Cardiac muscle cell (in vitro differentiated cells and primary cell): Measurements from ENCODE around the gene DDX54. TPM values are rescaled to one million over a fixed set of nuclear protein-coding genes. Genes with fewer than 3 reads are reported as not detected.
A peak's percentile ranks its signal among the peaks of the same experiment; 100 is the strongest.
"Not testable (repeated sequence)": the region's sequence is repeated elsewhere in the genome, so short reads cannot be mapped to it uniquely, and the experiment has no call there.

ENCODE experiments used
- DNase-seq, 2 donors: peaks; one replicate each; pipeline versions ENCODE4 v3.0.0 to v3.0.0-alpha.2; 2010 to 2017; ENCODE audit warnings: low read depth in 1 of 2, low spot score in 1 of 2
- H3K27ac ChIP-seq: fragments of 200-600 bp; sonication (generic); 2 replicates; pipeline ENCODE4 v1.5.1; 2016
- H3K27me3 ChIP-seq: fragments of 200-600 bp; sonication (generic); 2 replicates; pipeline ENCODE4 v1.6.0; 2016; ENCODE audit warnings: control low read depth
- H3K36me3 ChIP-seq: fragments of 200-600 bp; sonication (generic); 2 replicates; pipeline ENCODE4 v1.5.1; 2016; ENCODE audit warnings: control low read depth
- H3K4me1 ChIP-seq: fragments of 200-600 bp; sonication (generic); 2 replicates; pipeline ENCODE4 v1.8.1; 2017; ENCODE audit warnings: low read depth, mild to moderate bottlenecking, mixed run types
- H3K4me3 ChIP-seq: fragments of 200-600 bp; sonication (generic); 2 replicates; pipeline ENCODE4 v1.5.1; 2016; ENCODE audit warnings: mild to moderate bottlenecking
- H3K9me3 ChIP-seq: fragments of 200-600 bp; sonication (generic); 2 replicates; pipeline ENCODE4 v1.5.1; 2017; ENCODE audit warnings: low read depth, mild to moderate bottlenecking, control low read depth
- polyA plus RNA-seq: library from polyadenylated mRNA; unstranded; fragments of >200 nt; fragmentation: Nextera tagmentation; extraction: Ambion mirVana; gene quantifications from 2 replicates; pipeline ENCODE4 v1.2.1, GENCODE V29; 2016
- total RNA-seq: library from RNA; depleted of rRNA; stranded (reverse); fragments of >200 nt; gene quantifications from 2 replicates; pipeline ENCODE4 v1.2.3, GENCODE V29; 2016
- TF ChIP-seq, protein P1 (sequence below): IDR thresholded peaks from 2 replicates; pipeline ENCODE4 v1.5.1; 2012; ENCODE audit warnings: low read depth, mild to moderate bottlenecking, low read length

DDX54 gene
- total and polyA plus RNA-seq, 2 experiments from 2014 or later = 49.2 to 148 TPM

DNA sequence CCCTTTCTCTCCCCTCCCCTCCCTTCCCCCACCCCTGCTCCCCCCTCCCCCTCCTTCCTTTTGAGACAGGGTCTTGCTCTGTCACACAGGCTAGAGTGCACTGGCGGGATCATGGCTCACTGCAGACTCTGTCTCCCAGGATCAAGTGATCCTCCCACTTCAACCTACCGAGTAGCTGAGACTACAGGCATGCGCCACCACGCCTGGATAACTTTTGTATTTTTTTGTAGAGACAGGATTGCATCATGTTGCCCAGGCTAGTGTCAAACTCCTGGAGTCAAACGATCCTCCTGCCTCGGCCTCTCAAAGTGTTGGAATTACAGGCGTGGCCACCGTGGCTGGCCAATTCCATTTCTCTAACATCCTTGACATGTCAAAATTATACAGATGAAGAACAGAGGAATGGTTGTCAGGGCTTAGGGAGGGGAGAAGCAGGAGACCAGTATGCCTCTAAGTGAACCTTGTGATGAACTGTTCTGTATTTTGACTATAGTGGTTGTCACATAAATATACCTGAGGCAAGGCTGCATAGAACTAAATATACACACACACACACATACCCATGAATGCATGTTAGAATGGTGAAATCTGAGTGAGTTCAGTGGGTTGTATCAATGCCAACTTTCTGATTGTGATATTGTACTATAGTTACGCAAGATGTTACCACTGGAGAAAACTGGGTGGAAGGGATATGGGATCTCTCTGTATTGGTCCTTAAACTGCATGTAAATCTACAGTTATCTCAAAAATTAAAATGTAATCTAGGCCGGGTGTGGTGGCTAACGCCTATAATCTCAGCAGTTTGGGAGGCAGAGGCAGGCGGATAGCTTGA, 39.3 kb downstream of the DDX54 start:
- DNase-seq = peak in 1 of 2 donors; percentile 80
- H3K36me3 ChIP-seq = no peaks in the 10 kb centered on the region
- H3K4me3 ChIP-seq = no peak overlapping the region
- no peaks in the 10 kb centered on the region for H3K4me1 ChIP-seq
- H3K9me3 ChIP-seq = no peaks in the 10 kb centered on the region
- peaks cover under 1% of the 10 kb centered on the region for H3K27me3 ChIP-seq
- TF ChIP-seq, protein P1, sequence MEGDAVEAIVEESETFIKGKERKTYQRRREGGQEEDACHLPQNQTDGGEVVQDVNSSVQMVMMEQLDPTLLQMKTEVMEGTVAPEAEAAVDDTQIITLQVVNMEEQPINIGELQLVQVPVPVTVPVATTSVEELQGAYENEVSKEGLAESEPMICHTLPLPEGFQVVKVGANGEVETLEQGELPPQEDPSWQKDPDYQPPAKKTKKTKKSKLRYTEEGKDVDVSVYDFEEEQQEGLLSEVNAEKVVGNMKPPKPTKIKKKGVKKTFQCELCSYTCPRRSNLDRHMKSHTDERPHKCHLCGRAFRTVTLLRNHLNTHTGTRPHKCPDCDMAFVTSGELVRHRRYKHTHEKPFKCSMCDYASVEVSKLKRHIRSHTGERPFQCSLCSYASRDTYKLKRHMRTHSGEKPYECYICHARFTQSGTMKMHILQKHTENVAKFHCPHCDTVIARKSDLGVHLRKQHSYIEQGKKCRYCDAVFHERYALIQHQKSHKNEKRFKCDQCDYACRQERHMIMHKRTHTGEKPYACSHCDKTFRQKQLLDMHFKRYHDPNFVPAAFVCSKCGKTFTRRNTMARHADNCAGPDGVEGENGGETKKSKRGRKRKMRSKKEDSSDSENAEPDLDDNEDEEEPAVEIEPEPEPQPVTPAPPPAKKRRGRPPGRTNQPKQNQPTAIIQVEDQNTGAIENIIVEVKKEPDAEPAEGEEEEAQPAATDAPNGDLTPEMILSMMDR = no peak
- no peak overlapping the region for H3K27ac ChIP-seq

DNA sequence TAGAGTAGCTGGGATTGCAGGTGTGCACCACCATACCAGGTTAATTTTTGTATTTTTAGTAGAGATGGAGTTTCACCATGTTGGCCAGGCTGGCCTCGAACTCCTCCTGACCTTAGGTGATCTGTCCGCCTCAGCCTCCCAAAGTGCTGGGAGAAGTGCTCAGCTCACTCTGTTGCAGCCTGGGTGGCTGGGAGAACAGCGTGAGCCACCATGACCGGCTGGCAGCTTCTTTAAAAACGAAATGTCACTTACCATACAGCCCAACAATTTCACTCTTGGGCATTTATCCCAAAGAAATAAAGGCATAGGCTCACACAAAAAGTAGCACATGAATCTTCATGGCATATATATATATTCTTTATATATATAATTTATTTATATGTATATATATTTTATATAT, 40.5 kb downstream of the DDX54 start:
- Histone ChIP-seq H3K9me3 (no peaks in the 10 kb centered on the region), H3K36me3 (no peaks in the 10 kb centered on the region), H3K4me1 (no peaks in the 10 kb centered on the region), H3K4me3 (no peak overlapping the region), H3K27me3 (no peaks in the 10 kb centered on the region), H3K27ac (no peak overlapping the region)
- TF ChIP-seq, protein P1 = no peak
- DNase-seq = no peak

DNA sequence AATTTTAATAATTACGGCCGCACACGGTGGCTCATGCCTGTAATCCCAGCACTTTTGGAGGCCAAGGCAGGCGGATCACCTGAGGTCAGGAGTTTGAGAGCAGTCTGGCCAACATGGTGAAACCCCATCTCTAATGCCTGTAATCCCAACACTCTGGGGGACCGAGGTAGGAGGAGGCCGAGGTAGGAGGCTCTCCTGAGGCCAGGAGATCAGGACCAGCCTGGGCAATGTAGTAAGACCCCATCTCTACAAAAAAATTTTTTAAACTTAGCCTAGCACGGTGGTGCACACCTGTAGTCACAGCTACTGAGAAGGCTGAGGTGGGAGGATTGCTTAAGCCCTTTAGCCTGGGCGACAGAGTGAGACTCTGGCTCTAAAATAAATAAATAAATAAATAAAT, 41.3 kb downstream of the DDX54 start:
- TF ChIP-seq, protein P1 = no peak
- no peaks in the 10 kb centered on the region for H3K9me3 ChIP-seq
- no peaks in the 10 kb centered on the region for H3K36me3 ChIP-seq
- H3K27ac ChIP-seq = no peak overlapping the region
- H3K27me3 ChIP-seq = no peaks in the 10 kb centered on the region
- H3K4me3 ChIP-seq = no peak overlapping the region
- H3K4me1 ChIP-seq = no peaks in the 10 kb centered on the region
- DNase-seq = no peak

DNA sequence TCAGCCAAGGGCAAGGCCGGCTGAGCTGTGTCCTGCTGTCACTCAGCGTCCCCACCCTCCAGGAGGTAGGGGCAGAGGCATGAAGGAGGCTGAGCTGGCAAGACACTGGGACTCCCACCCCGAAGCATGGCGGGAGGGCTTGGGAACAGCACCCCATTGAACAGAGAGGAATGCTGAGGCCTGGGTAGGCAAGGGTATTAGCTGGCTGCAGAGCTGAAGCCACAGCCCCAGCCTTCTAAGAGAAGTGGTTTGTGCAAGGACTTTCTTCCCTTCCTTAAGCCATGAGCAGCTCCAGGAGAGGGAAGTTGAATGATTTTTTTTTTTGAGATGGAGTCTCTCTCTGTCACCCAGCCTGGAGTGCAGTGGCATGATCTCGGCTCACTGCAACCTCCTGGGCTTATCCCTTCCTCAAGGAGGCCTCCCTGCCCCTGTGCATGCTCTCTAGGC, 42.4 kb downstream of the DDX54 start:
- Histone ChIP-seq H3K27ac (no peak overlapping the region), H3K4me3 (no peak overlapping the region)
- TF ChIP-seq, protein P1 = no peak

DNA sequence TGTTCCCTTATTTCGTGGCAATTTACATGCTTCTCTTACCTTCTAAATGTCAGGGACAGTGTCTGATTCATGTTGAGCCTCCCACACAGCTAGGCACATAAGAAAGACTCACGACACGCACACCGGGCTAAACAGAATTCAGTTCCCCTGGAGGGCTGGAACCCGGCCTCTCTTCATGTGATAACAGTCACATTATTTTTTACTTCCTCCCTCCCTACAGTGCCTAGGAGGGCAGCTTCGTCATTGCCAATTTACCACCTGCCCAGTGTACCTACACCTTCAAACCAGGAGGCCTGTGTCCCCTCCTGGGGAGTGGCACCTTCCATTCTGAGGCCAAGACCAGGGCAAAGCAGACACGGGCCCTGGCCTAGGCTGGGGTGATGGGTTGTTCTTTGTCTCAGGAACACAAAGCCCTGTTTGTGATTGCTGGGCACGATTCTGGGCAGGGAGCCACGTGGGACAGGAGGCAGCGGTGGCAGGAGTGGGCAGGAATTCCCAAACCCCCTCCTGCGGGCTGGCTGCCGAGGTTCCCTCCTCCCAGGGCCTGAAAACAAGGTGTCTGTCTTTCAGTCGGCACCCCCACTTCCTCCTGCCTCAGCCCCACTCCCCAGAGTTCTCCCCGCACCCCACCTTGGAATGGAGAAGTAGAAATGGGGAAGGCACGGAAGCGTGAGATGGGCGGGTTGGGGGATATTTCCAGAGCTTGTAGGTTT, 42.9 kb downstream of the DDX54 start:
- Histone ChIP-seq H3K4me1 (no peaks in the 10 kb centered on the region), H3K27me3 (no peaks in the 10 kb centered on the region), H3K4me3 (no peak overlapping the region), H3K9me3 (no peaks in the 10 kb centered on the region), H3K27ac (no peak overlapping the region), H3K36me3 (no peaks in the 10 kb centered on the region)
- no peak for DNase-seq
- TF ChIP-seq, protein P1 = no peak

More for the DNA sequence above, 42.4 kb downstream of the DDX54 start:
- no peaks in the 10 kb centered on the region for H3K27me3 ChIP-seq
- H3K9me3 ChIP-seq = no peaks in the 10 kb centered on the region
- no peaks in the 10 kb centered on the region for H3K4me1 ChIP-seq
- no peak for DNase-seq
- H3K36me3 ChIP-seq = no peaks in the 10 kb centered on the region

DNA sequence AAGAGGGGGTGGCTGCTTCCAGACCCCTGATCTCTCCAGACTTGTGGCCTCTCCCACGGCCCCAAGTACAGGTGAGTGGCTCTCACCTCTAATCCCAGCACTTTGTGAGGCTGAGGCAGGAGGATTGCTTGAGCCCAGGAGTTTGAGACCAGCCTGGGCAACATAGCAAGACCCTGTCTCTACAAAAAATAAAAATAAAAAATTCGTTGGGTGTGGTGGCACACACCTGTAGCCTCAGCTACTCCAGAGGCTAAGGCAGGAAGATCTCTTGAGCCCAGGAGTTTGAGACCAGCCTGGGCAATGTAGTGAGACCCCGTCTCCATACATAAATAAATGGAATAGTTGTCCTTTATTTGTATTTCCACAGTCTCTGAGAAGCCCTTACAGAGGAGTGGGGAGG, 43.6 kb downstream of the DDX54 start:
- not testable (repeated sequence) for H3K27me3 ChIP-seq, H3K36me3 ChIP-seq, H3K4me3 ChIP-seq, DNase-seq, H3K4me1 ChIP-seq, H3K9me3 ChIP-seq, H3K27ac ChIP-seq
